Activated naive CD4-positive, alpha-beta T cell treated with anti-CD3 and anti-CD28 coated beads for 36 hours (primary cell): ENCODE data around the gene ASB7. TPM values are rescaled to one million over a fixed set of nuclear protein-coding genes. Genes with fewer than 3 reads are reported as not detected.

Experiments used
- CTCF ChIA-PET: fragments of 350-600 bp; sonication (Branson Sonifier 250); formaldehyde crosslinking; loops from one replicate; lab custom pipeline; 2021; ENCODE audit warnings: antibody characterized with exemption; lab: Charles Lee
- DNase-seq: peaks from one replicate; pipeline ENCODE4 v3.0.0-alpha.2; 2020
- H3K27ac Mint-ChIP-seq: one replicate; pipeline ENCODE4 v1.8.0; 2021; ENCODE audit warnings: mild to moderate bottlenecking, mixed read lengths
- H3K27me3 Mint-ChIP-seq: one replicate; pipeline ENCODE4 v1.8.0; 2021; ENCODE audit warnings: low read depth, mixed read lengths
- H3K36me3 Mint-ChIP-seq: one replicate; pipeline ENCODE4 v1.8.0; 2021; ENCODE audit warnings: low read depth, mixed read lengths
- H3K4me1 Mint-ChIP-seq: one replicate; pipeline ENCODE4 v1.8.0; 2021; ENCODE audit warnings: low read depth, mixed read lengths
- H3K4me3 Mint-ChIP-seq: one replicate; pipeline ENCODE4 v1.8.0; 2021; ENCODE audit warnings: mild to moderate bottlenecking, moderate library complexity, mixed read lengths
- H3K9me3 Mint-ChIP-seq: one replicate; pipeline ENCODE4 v1.8.0; 2021; ENCODE audit warnings: mixed read lengths
- intact Hi-C: fragments of 100-400 bp; cut with micrococcal nuclease; formaldehyde crosslinking; loops from one replicate; pipeline ENCODE4 v1.15.1; 2023
- total RNA-seq, 2 experiments: library from RNA; stranded (reverse); gene quantifications; one replicate each; pipeline ENCODE4 v1.2.3, GENCODE V29; 2021

Gene ASB7
- 10 to 100 TPM; 15.6 to 16.8 TPM for total RNA-seq

DNA sequence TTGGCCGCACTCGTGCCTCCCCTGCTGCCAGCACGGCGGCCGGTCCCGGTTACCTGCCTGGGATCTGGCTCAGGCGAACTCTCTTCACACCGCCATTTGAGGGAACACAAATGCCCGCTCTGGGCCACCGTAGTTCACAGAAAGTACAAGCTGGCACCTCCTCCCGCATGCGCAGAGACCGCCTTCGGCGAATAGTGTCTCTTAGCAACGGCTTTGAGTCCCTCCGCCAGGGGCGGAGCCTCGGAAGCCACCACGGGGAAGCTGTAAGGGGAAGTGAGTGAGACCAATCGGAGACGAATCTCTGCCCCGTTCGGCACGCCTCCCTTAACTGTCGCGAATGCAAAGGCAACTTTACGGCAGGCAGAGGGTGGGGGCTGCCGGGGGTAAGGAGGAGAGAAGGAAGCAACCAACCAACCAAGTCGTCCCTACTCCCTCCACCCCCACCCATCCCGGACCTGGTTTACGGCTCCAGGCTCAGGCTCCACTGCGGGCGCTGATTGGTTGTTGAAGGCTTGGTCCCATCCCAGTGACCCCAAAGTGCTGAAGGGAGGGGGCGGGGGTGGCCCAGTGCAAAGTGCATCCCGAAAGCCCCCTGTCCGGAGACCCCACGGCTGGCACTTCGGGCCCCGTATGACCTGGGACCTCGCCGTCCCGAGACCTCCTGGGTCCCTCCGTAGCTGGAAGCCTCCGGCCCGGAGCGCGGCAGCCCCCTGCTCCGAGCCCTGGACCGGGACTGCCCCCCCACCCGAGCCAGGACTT lies at the start of gene ASB7, which contains the start of gene LINS1:
ASB7 (plus strand) TSS at position 526 of the 759 bp plus-strand sequence. CDS start 9,628 bp downstream, outside the sequence.
LINS1 (minus strand) TSS at position 121 of the 759 bp plus-strand sequence. CDS start 21,342 bp downstream, outside the sequence.
- H3K27me3 Mint-ChIP-seq: no peaks in the 10 kb centered on the region
- no peak within 1 kb of the TSS for H3K4me3 Mint-ChIP-seq
- H3K9me3 Mint-ChIP-seq: no peaks in the 10 kb centered on the region
- H3K36me3 Mint-ChIP-seq: peaks cover 24% of the 10 kb centered on the region
- H3K27ac Mint-ChIP-seq: no peak within 1 kb of the TSS
- CTCF ChIA-PET: interaction anchor here (1.2 to 1.9 kb wide), 2 partner anchors 30 to 252 kb away, joined by 6 to 8 read pairs; no protein-coding TSS in a partner anchor
- peak; percentile 99 for DNase-seq
- intact Hi-C loops: loop anchor here (1.0 to 5.0 kb wide), 6 partner anchors 11 to 690 kb away; partner anchors contain the start of gene CHSY1
- peaks cover 56% of the 10 kb centered on the region for H3K4me1 Mint-ChIP-seq

DNA sequence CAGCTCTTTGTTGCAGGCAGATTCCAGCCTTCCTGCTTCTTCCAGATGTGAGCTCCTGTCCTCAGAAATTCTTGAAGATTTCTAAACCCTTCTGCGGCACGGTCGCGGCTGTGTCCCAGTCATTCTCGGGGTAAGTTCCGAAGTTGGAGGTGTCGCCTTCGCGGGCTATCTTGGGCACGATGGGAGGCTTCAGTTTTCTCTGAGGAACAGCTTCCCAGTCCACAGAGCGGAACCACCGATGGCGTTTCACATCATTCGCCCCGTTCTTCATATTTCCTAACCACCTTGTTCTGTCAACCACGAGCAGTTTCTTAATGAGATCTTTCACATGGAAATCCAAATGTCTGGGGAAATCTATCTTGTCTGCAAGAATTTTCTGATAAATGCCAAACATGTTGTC lies 48.9 kb upstream of the ASB7 start:
- CTCF ChIA-PET: no interaction called here
- no peaks in the 10 kb centered on the region for H3K4me1 Mint-ChIP-seq
- intact Hi-C loops: no loop called here
- no peak overlapping the region for H3K4me3 Mint-ChIP-seq
- DNase-seq: no peak
- H3K36me3 Mint-ChIP-seq: peaks cover 43% of the 10 kb centered on the region
- no peaks in the 10 kb centered on the region for H3K27me3 Mint-ChIP-seq
- H3K27ac Mint-ChIP-seq: no peak overlapping the region
- no peaks in the 10 kb centered on the region for H3K9me3 Mint-ChIP-seq

DNA sequence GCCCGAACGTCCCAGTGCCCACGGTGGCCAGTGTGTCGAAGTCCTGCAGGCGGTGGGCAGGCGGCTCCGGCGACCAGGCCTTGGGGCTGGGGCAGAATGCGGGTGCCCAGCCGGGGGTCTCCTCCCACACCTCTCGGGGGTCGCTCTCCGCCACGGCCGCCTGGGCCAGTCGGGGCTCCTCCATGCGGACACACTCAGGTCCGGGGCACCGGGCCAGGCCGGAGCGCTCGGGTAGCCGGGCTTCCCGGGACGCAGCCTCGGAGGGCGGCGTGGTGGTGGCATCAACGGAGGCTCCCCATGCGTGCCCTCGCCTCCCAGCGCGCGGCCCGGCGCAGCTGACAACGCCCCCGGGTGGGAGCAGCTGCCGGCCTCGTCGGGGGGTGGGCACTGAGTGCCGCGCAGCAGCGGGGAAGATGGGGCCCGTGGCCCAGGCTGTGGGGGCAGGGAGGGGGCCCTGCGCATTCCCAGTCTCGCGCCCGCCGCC lies 43.6 kb upstream of the ASB7 start:
- H3K4me1 Mint-ChIP-seq: peaks cover 3% of the 10 kb centered on the region
- H3K27me3 Mint-ChIP-seq: no peaks in the 10 kb centered on the region
- peaks cover 2% of the 10 kb centered on the region for H3K9me3 Mint-ChIP-seq
- CTCF ChIA-PET: no interaction called here
- H3K27ac Mint-ChIP-seq: no peak overlapping the region
- peaks cover 33% of the 10 kb centered on the region for H3K36me3 Mint-ChIP-seq
- intact Hi-C loops: no loop called here
- no peak for DNase-seq
- no peak overlapping the region for H3K4me3 Mint-ChIP-seq

DNA sequence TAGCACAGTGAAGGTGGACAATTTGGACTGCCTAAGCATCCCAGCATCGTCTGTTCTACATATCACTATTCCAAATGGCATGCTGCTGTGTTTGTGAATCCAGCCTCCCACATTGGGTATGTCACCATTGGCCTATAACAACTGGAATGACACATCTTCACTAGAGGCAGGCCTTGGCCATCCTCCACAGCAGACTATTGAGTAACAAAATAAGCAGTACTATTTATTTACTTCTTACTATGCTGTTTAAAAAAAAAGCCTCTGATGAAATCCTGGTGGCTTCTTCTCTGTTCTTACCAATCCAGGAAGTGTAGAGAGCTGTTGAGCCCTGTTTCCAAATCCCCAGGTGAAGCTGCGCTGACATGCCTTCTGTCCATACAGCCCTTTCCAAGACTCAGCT lies 43.1 kb upstream of the ASB7 start:
- H3K4me3 Mint-ChIP-seq: no peak overlapping the region
- DNase-seq: no peak
- no peak overlapping the region for H3K27ac Mint-ChIP-seq
- intact Hi-C loops: no loop called here
- CTCF ChIA-PET: no interaction called here
- peaks cover 3% of the 10 kb centered on the region for H3K4me1 Mint-ChIP-seq
- H3K9me3 Mint-ChIP-seq: peaks cover 2% of the 10 kb centered on the region
- H3K27me3 Mint-ChIP-seq: no peaks in the 10 kb centered on the region
- H3K36me3 Mint-ChIP-seq: peaks cover 33% of the 10 kb centered on the region

DNA sequence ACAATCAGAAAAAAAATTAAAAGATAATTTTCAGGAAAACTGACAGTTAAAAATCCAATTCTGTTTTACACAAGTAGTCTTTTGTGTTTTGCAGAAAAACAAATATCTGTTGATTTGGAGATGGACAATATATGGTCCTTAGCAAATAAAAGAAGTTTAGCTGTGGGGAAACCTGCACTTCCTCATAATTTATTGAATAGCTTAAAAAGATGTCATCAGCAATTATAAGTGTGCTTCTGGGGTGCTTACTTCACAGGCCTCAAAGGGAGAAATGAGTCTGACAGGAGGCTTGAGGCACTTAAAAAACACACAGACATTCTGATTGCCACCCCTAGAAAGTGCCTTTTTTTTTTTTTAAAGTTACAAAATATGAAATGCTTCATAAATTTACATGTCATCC lies 42.1 kb upstream of the ASB7 start:
- Mint-ChIP-seq H3K27ac (no peak overlapping the region), H3K4me3 (no peak overlapping the region), H3K36me3 (peaks cover 34% of the 10 kb centered on the region), H3K27me3 (no peaks in the 10 kb centered on the region), H3K9me3 (peaks cover 2% of the 10 kb centered on the region), H3K4me1 (peaks cover 3% of the 10 kb centered on the region)
- intact Hi-C loops: no loop called here
- no peak for DNase-seq
- CTCF ChIA-PET: no interaction called here

DNA sequence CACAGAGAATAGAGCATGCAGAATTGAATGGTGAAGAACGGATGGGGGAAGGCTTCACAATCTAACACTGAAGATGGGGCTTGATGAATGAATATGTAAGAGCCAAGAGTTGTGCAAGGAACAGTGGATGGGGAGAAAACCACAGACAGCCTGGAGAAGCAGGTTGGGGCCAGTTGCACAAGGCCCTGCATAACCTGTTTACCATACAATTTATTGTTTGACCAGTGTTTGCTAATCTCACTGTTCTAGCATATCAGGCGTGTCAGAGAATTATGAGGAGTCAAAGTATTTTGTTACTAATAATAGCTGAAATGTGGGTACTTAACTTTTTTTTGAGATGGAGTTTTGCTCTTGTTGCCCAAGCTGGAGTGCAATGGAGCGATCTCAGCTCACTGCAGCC lies 36.8 kb upstream of the ASB7 start:
- Mint-ChIP-seq H3K4me3 (no peak overlapping the region), H3K27me3 (no peaks in the 10 kb centered on the region), H3K9me3 (no peaks in the 10 kb centered on the region), H3K36me3 (peaks cover 37% of the 10 kb centered on the region), H3K27ac (no peak overlapping the region), H3K4me1 (peaks cover 11% of the 10 kb centered on the region)
- CTCF ChIA-PET: interaction anchor here (0.8 to 2.3 kb wide), 3 partner anchors 8 to 442 kb away, joined by 3 to 8 read pairs (median 8); no protein-coding TSS in a partner anchor
- intact Hi-C loops: no loop called here
- DNase-seq: no peak

- H3K27ac Mint-ChIP-seq: no peak overlapping the region
- DNase-seq: no peak
- intact Hi-C loops: no loop called here
- H3K9me3 Mint-ChIP-seq: no peaks in the 10 kb centered on the region
- H3K4me1 Mint-ChIP-seq: peaks cover 25% of the 10 kb centered on the region
- H3K4me3 Mint-ChIP-seq: no peak overlapping the region
- peaks cover 48% of the 10 kb centered on the region for H3K36me3 Mint-ChIP-seq
- no peaks in the 10 kb centered on the region for H3K27me3 Mint-ChIP-seq
- CTCF ChIA-PET: interaction anchor here (2.2 kb wide), 1 partner anchor 217 kb away, joined by 8 read pairs; no protein-coding TSS in a partner anchor
Observed at GRCh38 chr15:100566850-100567628, 35.4 kb upstream of the ASB7 start.

DNA sequence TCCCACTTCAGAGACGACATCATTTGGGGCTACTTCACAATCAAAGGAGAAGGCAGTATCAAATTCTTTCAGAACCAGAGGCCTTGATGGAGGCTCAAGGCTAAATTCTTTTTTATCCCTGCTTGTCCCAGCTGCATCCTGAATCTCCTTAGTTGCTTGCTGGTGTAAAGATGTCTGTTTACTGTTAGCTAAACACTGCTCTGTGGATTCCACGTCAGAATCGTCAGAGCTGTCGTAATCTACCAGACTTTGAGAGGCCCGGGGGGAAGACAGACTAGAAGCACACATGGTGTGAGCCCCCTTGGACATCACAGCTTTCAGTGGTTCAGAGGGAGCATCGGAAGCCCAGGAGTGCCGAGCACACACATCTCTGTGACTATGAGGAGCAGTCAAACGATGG lies 33.0 kb upstream of the ASB7 start:
- DNase-seq: no peak
- peaks cover 45% of the 10 kb centered on the region for H3K36me3 Mint-ChIP-seq
- H3K9me3 Mint-ChIP-seq: no peaks in the 10 kb centered on the region
- intact Hi-C loops: no loop called here
- H3K4me1 Mint-ChIP-seq: peaks cover 36% of the 10 kb centered on the region
- no peaks in the 10 kb centered on the region for H3K27me3 Mint-ChIP-seq
- peak overlapping the region; percentile 32 for H3K27ac Mint-ChIP-seq
- no peak overlapping the region for H3K4me3 Mint-ChIP-seq
- CTCF ChIA-PET: interaction anchor here (1.0 to 1.4 kb wide), 4 partner anchors 23 to 219 kb away, joined by 3 to 10 read pairs (median 4); no protein-coding TSS in a partner anchor

DNA sequence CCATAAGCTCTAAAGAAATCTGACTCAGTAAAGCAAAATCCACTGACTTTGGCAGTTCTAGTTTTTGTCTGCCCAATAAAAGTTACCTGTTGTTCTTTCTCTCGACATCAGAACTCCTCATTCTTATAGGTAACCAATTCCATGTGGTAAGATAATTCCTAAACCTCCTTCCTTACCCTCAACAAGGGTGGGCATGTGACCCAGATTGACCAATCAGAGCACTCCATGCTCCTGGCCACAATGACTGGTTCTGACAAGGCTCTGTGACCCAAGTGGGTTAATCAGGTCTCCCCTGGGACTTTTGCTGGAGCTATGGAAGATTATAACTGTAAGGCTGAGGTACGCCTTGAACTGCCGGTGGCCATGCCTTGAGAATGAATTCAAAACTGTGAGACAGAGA lies 32.1 kb upstream of the ASB7 start:
- Mint-ChIP-seq H3K36me3 (peaks cover 43% of the 10 kb centered on the region), H3K4me1 (peaks cover 38% of the 10 kb centered on the region), H3K4me3 (no peak overlapping the region), H3K9me3 (no peaks in the 10 kb centered on the region), H3K27ac (peak overlapping the region; percentile 84), H3K27me3 (no peaks in the 10 kb centered on the region)
- DNase-seq: no peak
- intact Hi-C loops: no loop called here
- CTCF ChIA-PET: interaction anchor here (1.0 to 1.4 kb wide), 5 partner anchors 19 to 220 kb away, joined by 3 to 10 read pairs (median 3); no protein-coding TSS in a partner anchor

- Mint-ChIP-seq H3K4me1 (peaks cover 44% of the 10 kb centered on the region), H3K36me3 (peaks cover 45% of the 10 kb centered on the region), H3K9me3 (no peaks in the 10 kb centered on the region), H3K27ac (peak overlapping the region; percentile 84), H3K27me3 (no peaks in the 10 kb centered on the region), H3K4me3 (no peak overlapping the region)
- no peak for DNase-seq
- intact Hi-C loops: no loop called here
- CTCF ChIA-PET: interaction anchor here (0.6 to 1.4 kb wide), 5 partner anchors 18 to 221 kb away, joined by 3 to 10 read pairs (median 3); no protein-coding TSS in a partner anchor
Observed at GRCh38 chr15:100570735-100571313, 31.6 kb upstream of the ASB7 start.

GRCh38 chr15:100571592-100572167 lies 30.7 kb upstream of the ASB7 start:
- intact Hi-C loops: loop anchor here (1.0 kb wide), 2 partner anchors 221 to 229 kb away; no protein-coding TSS in a partner anchor
- Mint-ChIP-seq H3K4me3 (no peak overlapping the region), H3K27ac (peak overlapping the region; percentile 84), H3K36me3 (peaks cover 50% of the 10 kb centered on the region), H3K27me3 (no peaks in the 10 kb centered on the region), H3K4me1 (peaks cover 52% of the 10 kb centered on the region), H3K9me3 (no peaks in the 10 kb centered on the region)
- CTCF ChIA-PET: interaction anchor here (0.6 to 2.9 kb wide), 13 partner anchors 17 to 229 kb away, joined by 3 to 46 read pairs (median 3); partner anchors contain the start of genes ASB7 and LINS1
- DNase-seq: no peak
